CD4-positive, alpha-beta T cell treated with Interleukin-15 for 1 hour (primary cell): Measurements from ENCODE around the gene ACYP2.
"Not testable (repeated sequence)": the region's sequence is repeated elsewhere in the genome, so short reads cannot be mapped to it uniquely, and the experiment has no call there.

ENCODE experiments used
- DNase-seq: peaks from one replicate; pipeline ENCODE4 v3.0.0-alpha.2; 2020

The ACYP2 gene

DNA sequence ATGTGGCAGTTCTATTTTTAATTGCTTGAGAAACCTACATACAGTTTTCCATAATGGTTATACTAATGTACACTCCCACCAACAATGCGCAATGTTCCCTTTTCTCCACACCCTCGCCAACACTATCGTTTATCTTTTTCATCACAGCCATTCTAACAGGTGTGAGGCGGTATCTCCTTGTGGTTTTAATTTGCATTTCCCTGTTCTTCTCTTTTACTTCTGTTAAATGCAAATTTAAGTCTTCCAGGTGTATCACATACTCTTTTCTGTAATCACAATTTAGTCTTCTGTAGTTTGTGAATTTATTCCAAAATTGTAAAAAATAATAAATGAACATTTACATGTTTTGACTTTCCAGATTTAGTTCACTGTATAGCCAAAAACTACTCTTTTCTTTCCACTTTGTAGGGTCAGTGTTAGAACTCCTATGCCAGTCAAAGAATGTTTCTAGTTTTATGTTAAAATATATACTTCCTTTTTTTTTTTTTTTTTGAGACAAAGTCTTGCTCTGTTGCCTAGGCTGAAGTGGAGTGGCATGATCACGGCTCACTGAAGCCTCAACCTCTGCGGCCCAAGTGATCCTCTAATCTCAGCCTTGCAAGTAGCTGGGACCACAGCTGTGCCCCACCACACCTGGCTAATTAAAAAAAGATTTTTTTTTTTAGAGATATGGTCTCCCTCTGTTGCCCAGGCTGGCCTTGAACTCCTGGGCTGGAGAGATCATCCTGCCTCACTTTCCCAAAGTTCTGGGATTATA lies 15.4 kb upstream of the ACYP2 start:
- peak; percentile 67 for DNase-seq

GRCh38 chr2:54100772-54101171 lies 14.6 kb upstream of the ACYP2 start:
- DNase-seq: no peak

- DNase-seq: peak; percentile 59
Measured at GRCh38 chr2:54103454-54104314, 11.7 kb upstream of the ACYP2 start.

GRCh38 chr2:54106631-54107454 lies 8.6 kb upstream of the ACYP2 start:
- peak; percentile 46 for DNase-seq

DNA sequence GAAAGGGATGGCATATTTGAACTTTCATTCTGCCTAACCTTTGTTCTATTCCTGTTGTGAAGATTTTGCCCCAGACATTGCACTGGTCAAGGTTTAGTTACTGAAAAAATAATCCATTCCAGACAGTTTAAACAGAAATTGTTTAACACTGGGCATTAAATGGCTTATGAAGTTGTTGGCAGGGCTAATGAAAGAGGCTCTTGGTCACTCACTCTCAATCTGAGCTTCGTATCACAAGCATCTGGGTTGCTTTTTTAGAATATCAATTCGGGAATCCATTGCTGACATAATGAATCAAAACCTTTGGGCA lies 8.0 kb upstream of the ACYP2 start:
- no peak for DNase-seq

DNA sequence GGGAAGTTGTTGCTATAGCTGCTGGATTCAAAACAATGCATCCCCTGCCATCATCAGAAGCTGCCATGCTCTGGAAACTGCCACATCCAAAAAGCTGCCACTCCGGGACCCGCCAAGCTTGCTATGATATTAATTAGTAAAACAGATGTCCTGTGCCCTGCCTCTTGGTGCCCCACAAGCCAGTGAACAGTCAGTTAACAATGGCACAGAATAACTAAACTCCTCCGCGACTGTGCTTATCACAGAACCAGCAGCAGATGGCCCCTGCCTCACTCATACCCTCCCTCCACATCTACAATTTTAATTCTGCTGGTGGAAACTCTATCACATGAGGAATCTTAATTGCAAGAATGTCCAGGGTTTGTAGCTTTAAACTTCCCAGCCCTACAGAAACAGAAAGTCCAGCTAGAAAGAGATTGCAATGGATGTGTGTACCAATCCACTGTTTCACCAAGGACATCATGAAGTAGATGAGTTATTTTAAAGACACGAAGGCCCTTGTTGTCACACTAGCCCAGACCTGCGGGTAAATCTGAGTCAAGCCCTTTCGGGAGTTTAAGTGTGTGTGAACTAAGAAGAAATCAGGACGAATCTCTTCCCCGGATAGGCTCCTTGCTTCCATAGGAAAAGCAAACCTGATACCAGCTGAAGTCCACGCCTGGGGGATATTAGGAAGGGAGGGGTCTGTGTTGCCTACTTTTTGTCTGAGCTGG lies 7.4 kb upstream of the ACYP2 start:
- DNase-seq: no peak

GRCh38 chr2:54109848-54110247 lies 5.6 kb upstream of the ACYP2 start:
- no peak for DNase-seq

- not testable (repeated sequence) for DNase-seq
Measured at GRCh38 chr2:54114479-54114878, 936 bp upstream of the ACYP2 start.

DNA sequence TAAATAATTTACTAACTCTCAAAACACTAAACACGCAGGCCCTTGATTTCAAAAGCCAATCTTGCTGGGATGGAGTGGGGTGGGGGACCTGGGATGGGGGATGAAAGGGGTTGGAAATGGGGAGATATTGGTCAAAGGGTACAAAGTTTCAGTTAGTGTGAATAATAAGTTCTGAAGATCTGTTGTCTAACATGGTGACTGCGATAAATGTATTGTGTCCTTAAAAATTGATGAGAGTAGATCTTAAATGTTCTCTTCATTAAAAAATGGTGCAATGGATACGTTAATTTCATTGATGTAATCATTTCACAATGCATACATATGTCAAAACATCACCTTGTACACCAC lies 505 bp upstream of the ACYP2 start:
- DNase-seq: no peak

DNA sequence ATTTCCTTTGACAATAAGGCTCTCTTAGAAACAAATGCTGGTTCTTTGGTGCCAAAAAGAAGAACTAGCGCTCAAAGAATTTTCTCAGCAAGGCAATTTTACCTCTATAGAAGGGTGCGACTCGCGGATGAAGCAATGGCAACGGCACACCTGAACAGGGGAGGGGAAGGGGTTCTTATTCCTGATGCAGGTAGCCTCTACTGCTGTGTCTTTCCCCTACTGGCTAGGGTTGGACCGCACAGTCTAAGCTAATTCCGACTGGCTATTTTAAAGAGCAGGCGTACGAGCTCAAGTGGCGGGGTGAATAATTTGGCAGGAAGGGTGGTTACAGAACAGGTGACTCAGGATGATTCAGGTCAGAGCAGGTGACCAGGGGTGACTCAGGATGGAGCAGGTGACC lies 1.2 kb downstream of the ACYP2 start:
- DNase-seq: not testable (repeated sequence)

DNA sequence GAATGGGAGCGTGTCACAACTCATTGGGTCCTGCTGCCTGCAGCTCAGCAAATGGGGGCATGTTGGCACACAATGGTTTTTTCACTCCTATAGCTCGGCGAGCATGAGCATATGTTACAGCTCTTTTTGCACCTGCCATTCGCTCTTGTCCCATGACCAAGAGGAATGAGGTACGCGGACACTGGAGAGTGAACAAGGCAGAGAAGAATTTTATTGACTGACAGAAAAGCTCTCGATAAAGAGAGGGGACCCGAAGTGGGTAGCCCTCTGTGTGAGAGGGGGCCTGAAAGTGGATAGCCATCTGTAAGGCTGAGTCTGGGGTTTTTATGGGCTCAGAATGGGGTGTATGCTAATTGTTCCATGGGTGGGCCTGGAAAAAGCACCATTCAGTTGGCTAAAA lies 5.5 kb downstream of the ACYP2 start:
- no peak for DNase-seq

- no peak for DNase-seq
Measured at GRCh38 chr2:54122171-54122935, 6.9 kb downstream of the ACYP2 start.

DNA sequence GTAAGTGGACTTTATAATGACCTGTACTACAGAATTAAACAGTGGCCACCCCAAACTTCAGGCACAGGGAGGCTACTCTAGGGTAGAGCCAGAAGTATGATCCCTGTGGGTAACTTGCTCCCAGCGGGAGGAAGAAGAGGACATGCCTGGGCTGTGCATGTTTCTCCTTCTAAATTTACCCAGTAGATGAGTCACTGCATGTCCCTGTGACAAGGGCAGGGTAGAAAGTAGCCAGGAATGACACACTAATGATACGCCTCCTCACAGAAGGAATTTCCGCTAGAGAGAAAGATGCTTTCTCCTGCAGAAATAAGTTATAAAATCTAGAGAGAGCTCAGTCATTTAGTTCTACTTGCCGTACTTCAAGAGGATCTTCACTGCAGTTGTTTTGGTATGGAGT lies 7.5 kb downstream of the ACYP2 start:
- no peak for DNase-seq

GRCh38 chr2:54127174-54127573 lies 11.8 kb downstream of the ACYP2 start:
- not testable (repeated sequence) for DNase-seq

DNA sequence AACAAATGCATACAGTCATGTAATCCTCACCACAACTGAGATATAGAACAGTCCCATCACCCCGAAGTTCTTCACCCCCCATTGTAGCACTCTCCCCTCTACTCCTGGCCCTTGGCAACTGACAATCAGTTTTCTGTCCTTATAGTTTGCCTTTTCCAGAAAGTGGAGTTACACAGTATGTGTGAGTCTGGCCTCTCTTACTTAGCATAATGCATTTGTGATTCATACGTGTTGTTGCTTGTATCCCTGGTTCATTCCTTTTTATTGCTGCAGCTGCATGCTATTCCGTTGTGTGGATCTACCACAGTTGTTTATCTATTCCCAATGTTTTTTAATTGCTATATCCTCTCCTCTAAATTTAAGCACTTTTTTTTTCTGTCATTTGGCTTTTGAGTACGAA lies 17.6 kb downstream of the ACYP2 start:
- DNase-seq: no peak

- no peak for DNase-seq
Measured at GRCh38 chr2:54139210-54139609, 23.8 kb downstream of the ACYP2 start.

- no peak for DNase-seq
Measured at GRCh38 chr2:54143780-54144179, 28.4 kb downstream of the ACYP2 start.

DNA sequence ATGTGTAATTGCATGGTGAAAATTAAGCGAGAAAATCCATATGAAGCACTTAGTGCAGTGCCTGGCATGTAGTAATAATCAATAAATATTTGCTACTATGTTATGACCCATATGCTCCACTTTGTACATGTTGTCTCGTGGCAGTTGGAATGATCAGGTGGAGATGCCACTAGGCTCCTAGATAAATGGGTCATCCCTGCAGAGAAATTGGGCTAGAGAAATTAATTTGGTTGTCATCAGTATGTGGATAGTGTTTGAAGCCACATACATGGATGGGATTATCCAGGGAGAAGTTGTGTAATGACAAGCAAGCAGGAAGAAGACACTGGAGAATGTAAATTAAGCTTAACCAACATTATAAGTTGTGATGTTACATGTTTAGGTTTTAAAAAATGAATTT lies 33.0 kb downstream of the ACYP2 start:
- DNase-seq: no peak

GRCh38 chr2:54149638-54150441 lies 34.4 kb downstream of the ACYP2 start:
- DNase-seq: no peak

GRCh38 chr2:54158311-54158710 lies 42.9 kb downstream of the ACYP2 start:
- DNase-seq: no peak
